ENCODE measurements around the gene TMEM100.

Gene TMEM100

DNA sequence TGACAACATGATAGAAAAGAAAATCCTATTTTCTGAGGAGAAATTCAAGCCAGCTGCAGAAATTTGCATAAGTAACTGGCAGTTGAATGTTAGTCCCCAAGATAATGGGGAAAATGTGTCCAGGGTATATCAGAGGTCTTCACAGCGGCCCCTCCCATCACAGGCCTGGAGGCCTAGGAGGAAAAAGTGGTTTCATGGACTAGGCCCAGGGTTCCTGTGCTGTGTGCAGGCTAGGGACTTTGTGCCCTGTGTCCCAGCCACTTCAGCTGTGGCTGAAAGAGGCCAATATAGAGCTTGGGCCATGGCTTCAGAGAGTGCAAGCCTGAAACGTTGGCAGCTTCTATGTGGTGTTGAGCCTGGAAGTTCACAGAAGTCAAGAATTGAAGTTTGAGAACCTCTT, 35.6 kb downstream of the TMEM100 start:
- no peak overlapping the region for H3K27ac ChIP-seq
- no peak for TF ChIP-seq ZFX (IDR thresholded peaks at IDR 0.05; ENCODE audit: borderline replicate concordance)
- TF ChIP-seq, protein P1, sequence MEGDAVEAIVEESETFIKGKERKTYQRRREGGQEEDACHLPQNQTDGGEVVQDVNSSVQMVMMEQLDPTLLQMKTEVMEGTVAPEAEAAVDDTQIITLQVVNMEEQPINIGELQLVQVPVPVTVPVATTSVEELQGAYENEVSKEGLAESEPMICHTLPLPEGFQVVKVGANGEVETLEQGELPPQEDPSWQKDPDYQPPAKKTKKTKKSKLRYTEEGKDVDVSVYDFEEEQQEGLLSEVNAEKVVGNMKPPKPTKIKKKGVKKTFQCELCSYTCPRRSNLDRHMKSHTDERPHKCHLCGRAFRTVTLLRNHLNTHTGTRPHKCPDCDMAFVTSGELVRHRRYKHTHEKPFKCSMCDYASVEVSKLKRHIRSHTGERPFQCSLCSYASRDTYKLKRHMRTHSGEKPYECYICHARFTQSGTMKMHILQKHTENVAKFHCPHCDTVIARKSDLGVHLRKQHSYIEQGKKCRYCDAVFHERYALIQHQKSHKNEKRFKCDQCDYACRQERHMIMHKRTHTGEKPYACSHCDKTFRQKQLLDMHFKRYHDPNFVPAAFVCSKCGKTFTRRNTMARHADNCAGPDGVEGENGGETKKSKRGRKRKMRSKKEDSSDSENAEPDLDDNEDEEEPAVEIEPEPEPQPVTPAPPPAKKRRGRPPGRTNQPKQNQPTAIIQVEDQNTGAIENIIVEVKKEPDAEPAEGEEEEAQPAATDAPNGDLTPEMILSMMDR (IDR thresholded peaks at IDR 0.05), result no peak

GRCh38 chr17:55683550-55684315, 38.9 kb downstream of the TMEM100 start:
- no peak overlapping the region for H3K27ac ChIP-seq
- TF ChIP-seq, protein P1 (IDR thresholded peaks at IDR 0.05), result no peak
- TF ChIP-seq ZFX (IDR thresholded peaks at IDR 0.05; ENCODE audit: borderline replicate concordance), result no peak

- TF ChIP-seq, protein P1 (IDR thresholded peaks at IDR 0.05), result no peak
- TF ChIP-seq ZFX (IDR thresholded peaks at IDR 0.05; ENCODE audit: borderline replicate concordance), result no peak
- H3K27ac ChIP-seq, result no peak overlapping the region
Observed at GRCh38 chr17:55681342-55681700, 41.3 kb downstream of the TMEM100 start.

GRCh38 chr17:55680686-55681341, 41.9 kb downstream of the TMEM100 start:
- TF ChIP-seq ZFX (IDR thresholded peaks at IDR 0.05; ENCODE audit: borderline replicate concordance), result no peak
- TF ChIP-seq, protein P1 (IDR thresholded peaks at IDR 0.05), result no peak
- H3K27ac ChIP-seq, result no peak overlapping the region

- no peak for TF ChIP-seq ZFX (IDR thresholded peaks at IDR 0.05; ENCODE audit: borderline replicate concordance)
- TF ChIP-seq, protein P1 (IDR thresholded peaks at IDR 0.05), result no peak
- no peak overlapping the region for H3K27ac ChIP-seq
Observed at GRCh38 chr17:55677446-55677845, 45.2 kb downstream of the TMEM100 start.

DNA sequence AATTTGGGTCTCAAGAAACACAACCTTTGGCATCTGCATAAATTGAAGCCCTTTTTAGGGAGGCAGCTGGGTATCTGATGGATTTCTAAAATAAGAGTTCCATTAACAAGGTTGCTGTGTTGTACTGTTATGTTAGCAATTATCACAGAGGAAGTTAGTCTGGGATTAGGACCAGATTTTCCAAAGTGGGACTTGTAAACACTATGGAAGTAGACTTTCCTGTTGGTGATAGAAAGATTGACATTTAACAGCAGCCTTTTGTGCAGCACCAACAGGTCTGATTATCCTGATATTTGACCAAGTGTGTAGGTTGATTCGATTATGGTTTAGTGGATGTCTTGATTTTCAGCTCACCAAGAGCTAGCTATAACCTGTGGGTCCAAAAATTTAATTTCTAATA, 46.4 kb downstream of the TMEM100 start:
- TF ChIP-seq, protein P1 (IDR thresholded peaks at IDR 0.05), result no peak
- TF ChIP-seq ZFX (IDR thresholded peaks at IDR 0.05; ENCODE audit: borderline replicate concordance), result no peak
- no peak overlapping the region for H3K27ac ChIP-seq
